Cardiac septum (tissue), 1 donor: Measurements from ENCODE around the gene EVX1. TPM values are rescaled to one million over a fixed set of nuclear protein-coding genes. Genes with fewer than 3 reads are reported as not detected.

ENCODE experiments used
- DNase-seq: peaks from one replicate; pipeline ENCODE4 v3.0.0-alpha.2; 2020; ENCODE audit warnings: low spot score
- intact Hi-C: fragments of 100-400 bp; cut with DNase I; formaldehyde crosslinking; loops from one replicate; pipeline ENCODE4 v1.14.0; 2022
- total RNA-seq: library from RNA; stranded (reverse); fragmentation: NEBNext Ultra II Directional; extraction: Animal tissue kit (Norgen Biotek cat#: 25700); gene quantifications from one replicate; pipeline ENCODE4 v1.2.1, GENCODE V29; 2021
- donor health status: DM: no; HTN: no; CAD: no.

EVX1 gene
- total RNA-seq, 1 donor from 2014 or later: not detected

DNA sequence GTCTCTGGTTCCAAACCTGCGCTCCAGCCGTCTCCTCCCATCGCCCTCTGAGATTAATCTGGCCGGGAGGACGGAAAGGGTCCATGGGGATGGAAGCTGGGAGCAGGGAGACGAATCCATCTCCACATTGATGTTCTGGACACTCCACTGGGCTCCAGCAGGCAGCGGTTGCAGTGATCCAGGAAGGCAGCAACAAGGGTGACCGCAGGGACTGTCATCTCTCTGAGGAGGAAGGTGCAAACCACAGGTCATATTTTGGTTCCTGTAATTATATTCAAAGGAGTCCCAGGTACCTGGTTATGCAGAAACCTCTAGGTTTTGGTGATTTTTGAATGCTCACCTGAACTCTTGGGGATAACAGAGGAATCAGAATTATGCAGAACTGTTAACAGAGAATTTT is 54.8 kb downstream of the EVX1 start:
- intact Hi-C loops: no loop called here
- DNase-seq: no peak

Other genes starting within 250 kb of the EVX1 start
- gene HOXA1, start 146.8 kb upstream of the EVX1 start, total RNA-seq: 0.19 TPM
- 0.30 TPM for gene HOXA2, start 140.1 kb upstream of the EVX1 start, total RNA-seq
- gene HOXA4, start 112.0 kb upstream of the EVX1 start, total RNA-seq: 1.1 TPM
- gene HOXA5, start 99.1 kb upstream of the EVX1 start, total RNA-seq: 0.30 TPM
- not detected for gene HOXA6, start 95.0 kb upstream of the EVX1 start, total RNA-seq
- 0.40 TPM for gene HOXA3, start 90.2 kb upstream of the EVX1 start, total RNA-seq
- gene HOXA7, start 86.1 kb upstream of the EVX1 start, total RNA-seq: not detected
- not detected for gene HOXA9, start 77.3 kb upstream of the EVX1 start, total RNA-seq
- not detected for gene HOXA10, start 68.5 kb upstream of the EVX1 start, total RNA-seq
- not detected for gene HOXA11, start 57.6 kb upstream of the EVX1 start, total RNA-seq
- gene HOXA13, start 42.7 kb upstream of the EVX1 start, total RNA-seq: not detected